Astrocyte of the cerebellum (primary cell): ENCODE measurements around the gene AP5Z1.

Source experiments
- DNase-seq: peaks from one replicate; pipeline ENCODE4 v3.0.0-alpha.2; 2011; ENCODE audit warnings: low read depth
- H3K4me3 ChIP-seq: 2 replicates; pipeline ENCODE4 v1.5.1; 2011; ENCODE audit warnings: mild to moderate bottlenecking, low read depth, low read length, moderate library complexity
- CTCF ChIP-seq: IDR thresholded peaks from 2 replicates; pipeline ENCODE4 v1.5.1; 2012; ENCODE audit warnings: low read length, low read depth, moderate library complexity, mild to moderate bottlenecking; ENCODE audit errors: missing control alignments
- in situ Hi-C: cut with HindIII; loops from 2 replicates; pipeline ENCODE4 v1.10.0; 2017; ENCODE audit warnings: low sequenced_read_pairs

AP5Z1 gene

GRCh38 chr7:4832711-4833110 lies 57.3 kb downstream of the AP5Z1 start:
- no peak overlapping the region for H3K4me3 ChIP-seq
- TF ChIP-seq CTCF: no peak
- DNase-seq: no peak
- in situ Hi-C loops: no loop called here

- in situ Hi-C loops: no loop called here
- DNase-seq: no peak
- TF ChIP-seq CTCF: no peak
- H3K4me3 ChIP-seq: no peak overlapping the region
These were observed 57.8 kb downstream of the AP5Z1 start for GRCh38 chr7:4833176-4833575.

GRCh38 chr7:4833691-4834600 lies 58.5 kb downstream of the AP5Z1 start:
- no peak for TF ChIP-seq CTCF
- in situ Hi-C loops: no loop called here
- DNase-seq: no peak
- H3K4me3 ChIP-seq: no peak overlapping the region

- TF ChIP-seq CTCF: no peak
- DNase-seq: no peak
- H3K4me3 ChIP-seq: no peak overlapping the region
- in situ Hi-C loops: no loop called here
These were observed 59.4 kb downstream of the AP5Z1 start for GRCh38 chr7:4834601-4835397.

GRCh38 chr7:4835398-4836205 lies 60.2 kb downstream of the AP5Z1 start:
- in situ Hi-C loops: no loop called here
- H3K4me3 ChIP-seq: no peak overlapping the region
- DNase-seq: no peak
- TF ChIP-seq CTCF: no peak

GRCh38 chr7:4836206-4836661 lies 60.8 kb downstream of the AP5Z1 start:
- no peak for DNase-seq
- H3K4me3 ChIP-seq: no peak overlapping the region
- in situ Hi-C loops: no loop called here
- no peak for TF ChIP-seq CTCF
